ENCODE measurements around the gene SDHA.
"Not testable (repeated sequence)": the region's sequence is repeated elsewhere in the genome, so short reads cannot be mapped to it uniquely, and the experiment has no call there.

The SDHA gene

DNA sequence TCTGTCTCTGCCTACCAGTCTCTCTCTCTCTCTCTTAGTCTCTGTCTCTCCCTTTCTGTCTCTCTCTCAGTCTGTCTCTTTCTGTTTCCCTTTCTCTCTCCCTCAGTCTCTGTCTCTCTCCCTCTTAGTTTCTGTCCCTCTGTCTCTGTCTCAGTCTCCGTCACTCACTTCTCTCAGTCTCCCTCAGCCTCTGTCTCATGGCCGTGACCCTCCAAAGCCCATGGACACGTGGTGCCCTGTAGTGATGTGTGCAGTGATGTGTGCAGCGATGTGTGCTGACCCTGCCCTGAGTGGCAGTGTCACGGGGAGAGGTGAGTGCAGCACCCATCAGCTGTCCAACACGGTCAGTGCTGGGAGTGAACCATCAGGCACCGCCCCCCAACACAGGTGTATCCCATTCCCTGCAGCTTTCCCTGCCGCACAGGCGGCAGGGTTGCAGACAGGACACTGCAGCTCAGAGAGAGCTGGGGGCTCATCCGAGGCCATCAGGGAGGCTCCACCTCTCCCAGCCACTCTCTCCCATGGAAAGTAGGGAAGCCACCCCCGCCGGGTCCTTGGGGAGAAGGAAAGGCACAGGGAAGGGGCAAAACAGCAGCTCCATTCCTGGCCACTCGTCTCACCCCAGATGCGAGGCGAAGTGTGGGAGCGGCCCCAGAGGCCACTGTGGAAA, 27.6 kb upstream of the SDHA start:
- Histone ChIP-seq H3K9me3 (ENCODE audit: control insufficient read depth, insufficient read depth, low read length) (no peaks in the 10 kb centered on the region), H3K36me3 (ENCODE audit: insufficient read depth, low read length) (no peaks in the 10 kb centered on the region), H3K4me1 (ENCODE audit: insufficient read depth, low read length) (peaks cover 4% of the 10 kb centered on the region; the same call in 1 of the 2 replicates), H3K9ac (ENCODE audit: low read depth, low read length) (no peak overlapping the region)

GRCh38 chr5:191036-191948, 26.8 kb upstream of the SDHA start, which contains the start of gene LRRC14B:
LRRC14B (plus strand) TSS chr5:191495; CDS start chr5:191539, 44 bp downstream.
- H3K9ac ChIP-seq (ENCODE audit: low read depth, low read length) = no peak within 1 kb of the TSS
- H3K9me3 ChIP-seq (ENCODE audit: control insufficient read depth, insufficient read depth, low read length) = no peaks in the 10 kb centered on the region
- H3K4me1 ChIP-seq (ENCODE audit: insufficient read depth, low read length) = peaks cover 4% of the 10 kb centered on the region; the same call in 1 of the 2 replicates
- H3K36me3 ChIP-seq (ENCODE audit: insufficient read depth, low read length) = no peaks in the 10 kb centered on the region

- H3K4me1 ChIP-seq (ENCODE audit: insufficient read depth, low read length) = peaks cover 4% of the 10 kb centered on the region; the same call in 1 of the 2 replicates
Measured at GRCh38 chr5:191949-192690, 26.0 kb upstream of the SDHA start.

DNA sequence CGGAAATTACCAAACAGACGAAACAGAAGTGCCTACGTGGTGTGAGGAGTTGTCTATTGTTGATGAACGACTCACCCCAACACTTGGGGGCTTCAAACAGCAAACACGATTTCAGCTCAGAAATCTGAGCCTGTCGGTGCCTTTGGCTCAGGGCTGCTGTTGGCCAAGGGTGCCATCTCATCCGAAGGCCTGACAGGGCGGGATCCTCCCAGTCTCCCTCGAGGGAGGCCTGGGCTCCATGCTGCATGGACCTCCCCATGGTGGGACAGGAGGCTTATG, 25.5 kb upstream of the SDHA start:
- H3K4me1 ChIP-seq (ENCODE audit: insufficient read depth, low read length) = peaks cover 4% of the 10 kb centered on the region; the same call in 1 of the 2 replicates
- no peak overlapping the region for H3K9ac ChIP-seq (ENCODE audit: low read depth, low read length)
- no peaks in the 10 kb centered on the region for H3K9me3 ChIP-seq (ENCODE audit: control insufficient read depth, insufficient read depth, low read length)
- no peaks in the 10 kb centered on the region for H3K36me3 ChIP-seq (ENCODE audit: insufficient read depth, low read length)

More at GRCh38 chr5:191949-192690, 26.0 kb upstream of the SDHA start:
- no peaks in the 10 kb centered on the region for H3K9me3 ChIP-seq (ENCODE audit: control insufficient read depth, insufficient read depth, low read length)
- H3K9ac ChIP-seq (ENCODE audit: low read depth, low read length) = no peak overlapping the region
- H3K36me3 ChIP-seq (ENCODE audit: insufficient read depth, low read length) = no peaks in the 10 kb centered on the region

DNA sequence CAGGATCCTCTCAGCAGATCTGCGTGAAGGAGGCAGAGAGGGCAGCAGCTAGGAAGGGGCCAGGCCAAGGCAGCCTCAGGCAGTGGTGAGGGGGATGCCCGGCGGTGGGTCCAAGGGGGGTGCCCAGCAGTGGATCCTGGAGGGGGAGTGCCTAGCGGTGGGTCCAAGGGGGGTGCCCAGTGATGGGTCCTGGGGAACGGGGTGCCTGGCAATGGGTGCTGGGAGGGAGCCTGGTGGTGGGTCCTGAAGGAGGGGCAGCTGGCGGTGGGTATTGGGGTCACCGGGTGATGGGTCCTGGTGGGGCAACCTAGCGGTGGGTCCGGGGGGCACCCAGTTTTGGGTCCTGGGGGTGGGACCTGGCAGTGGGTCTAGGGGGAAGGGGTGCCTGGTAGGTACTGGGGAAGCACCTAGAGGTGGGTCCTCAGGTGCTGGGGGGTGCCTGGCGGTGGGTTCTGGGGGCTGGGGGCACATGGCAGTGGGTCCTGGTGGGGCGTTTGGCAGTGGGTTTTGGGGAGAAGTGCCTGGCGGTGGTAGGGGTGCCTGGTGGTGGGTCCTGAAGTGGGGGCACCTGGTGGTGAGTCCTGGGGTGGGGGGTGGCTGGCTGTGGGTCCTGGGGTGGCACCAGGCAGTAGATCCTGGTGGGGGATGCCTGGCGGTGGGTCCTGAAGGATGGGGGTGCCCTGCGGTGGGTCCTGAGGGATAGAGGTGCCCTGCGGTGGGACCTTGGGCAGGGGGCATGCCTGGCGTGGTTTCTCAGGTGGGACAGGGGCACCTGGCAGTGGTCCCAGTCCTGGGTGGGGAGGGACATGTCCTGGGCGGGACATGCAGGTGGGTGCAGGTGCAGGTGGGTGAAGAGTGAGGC, 24.9 kb upstream of the SDHA start:
- no peaks in the 10 kb centered on the region for H3K9me3 ChIP-seq (ENCODE audit: control insufficient read depth, insufficient read depth, low read length)
- H3K9ac ChIP-seq (ENCODE audit: low read depth, low read length) = no peak overlapping the region
- peaks cover 2% of the 10 kb centered on the region; the same call in 1 of the 2 replicates for H3K4me1 ChIP-seq (ENCODE audit: insufficient read depth, low read length)
- H3K36me3 ChIP-seq (ENCODE audit: insufficient read depth, low read length) = no peaks in the 10 kb centered on the region

DNA sequence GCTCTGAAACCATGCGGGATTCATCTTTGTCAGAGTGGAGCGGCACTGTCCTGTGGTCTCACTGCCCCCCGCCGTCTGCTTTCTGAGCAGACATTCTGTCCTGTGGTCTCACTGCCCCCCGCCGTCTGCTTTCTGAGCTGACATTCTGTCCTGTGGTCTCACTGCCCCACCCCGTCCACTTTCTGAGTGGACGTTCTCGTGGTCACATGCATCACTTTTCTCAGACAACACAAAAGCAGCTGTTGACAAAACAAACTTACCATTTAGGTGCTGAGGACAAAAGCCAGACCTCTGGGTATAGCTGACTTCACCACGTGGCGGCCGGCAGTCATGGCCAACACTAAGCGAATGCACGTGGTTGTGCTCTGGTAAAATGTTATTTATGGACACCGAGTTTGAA, 24.0 kb upstream of the SDHA start:
- no peaks in the 10 kb centered on the region for H3K4me1 ChIP-seq (ENCODE audit: insufficient read depth, low read length)
- no peaks in the 10 kb centered on the region for H3K36me3 ChIP-seq (ENCODE audit: insufficient read depth, low read length)
- H3K9me3 ChIP-seq (ENCODE audit: control insufficient read depth, insufficient read depth, low read length) = no peaks in the 10 kb centered on the region
- H3K9ac ChIP-seq (ENCODE audit: low read depth, low read length) = no peak overlapping the region

DNA sequence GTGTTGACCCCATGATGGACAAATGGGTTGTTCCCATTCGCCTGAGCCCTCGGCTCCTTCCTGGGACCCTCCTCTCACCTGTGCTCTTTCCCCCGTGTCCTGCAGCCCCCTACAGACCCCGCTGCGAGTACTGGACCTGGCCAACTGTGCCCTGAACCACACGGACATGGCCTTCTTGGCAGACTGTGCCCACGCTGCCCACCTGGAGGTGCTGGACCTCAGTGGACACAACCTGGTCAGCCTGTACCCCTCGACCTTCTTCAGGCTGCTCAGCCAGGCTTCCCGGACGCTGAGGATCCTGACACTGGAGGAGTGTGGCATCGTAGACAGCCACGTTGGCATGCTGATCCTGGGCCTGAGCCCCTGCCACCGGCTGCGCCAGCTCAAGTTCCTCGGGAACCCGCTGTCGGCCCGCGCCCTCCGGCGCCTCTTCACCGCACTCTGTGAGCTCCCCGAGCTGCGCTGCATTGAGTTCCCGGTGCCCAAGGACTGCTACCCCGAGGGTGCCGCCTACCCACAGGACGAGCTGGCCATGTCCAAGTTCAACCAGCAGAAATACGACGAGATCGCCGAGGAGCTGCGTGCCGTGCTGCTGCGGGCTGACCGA, 23.4 kb upstream of the SDHA start:
- Histone ChIP-seq H3K9ac (ENCODE audit: low read depth, low read length) (no peak overlapping the region), H3K9me3 (ENCODE audit: control insufficient read depth, insufficient read depth, low read length) (no peaks in the 10 kb centered on the region), H3K36me3 (ENCODE audit: insufficient read depth, low read length) (no peaks in the 10 kb centered on the region), H3K4me1 (ENCODE audit: insufficient read depth, low read length) (no peaks in the 10 kb centered on the region)

DNA sequence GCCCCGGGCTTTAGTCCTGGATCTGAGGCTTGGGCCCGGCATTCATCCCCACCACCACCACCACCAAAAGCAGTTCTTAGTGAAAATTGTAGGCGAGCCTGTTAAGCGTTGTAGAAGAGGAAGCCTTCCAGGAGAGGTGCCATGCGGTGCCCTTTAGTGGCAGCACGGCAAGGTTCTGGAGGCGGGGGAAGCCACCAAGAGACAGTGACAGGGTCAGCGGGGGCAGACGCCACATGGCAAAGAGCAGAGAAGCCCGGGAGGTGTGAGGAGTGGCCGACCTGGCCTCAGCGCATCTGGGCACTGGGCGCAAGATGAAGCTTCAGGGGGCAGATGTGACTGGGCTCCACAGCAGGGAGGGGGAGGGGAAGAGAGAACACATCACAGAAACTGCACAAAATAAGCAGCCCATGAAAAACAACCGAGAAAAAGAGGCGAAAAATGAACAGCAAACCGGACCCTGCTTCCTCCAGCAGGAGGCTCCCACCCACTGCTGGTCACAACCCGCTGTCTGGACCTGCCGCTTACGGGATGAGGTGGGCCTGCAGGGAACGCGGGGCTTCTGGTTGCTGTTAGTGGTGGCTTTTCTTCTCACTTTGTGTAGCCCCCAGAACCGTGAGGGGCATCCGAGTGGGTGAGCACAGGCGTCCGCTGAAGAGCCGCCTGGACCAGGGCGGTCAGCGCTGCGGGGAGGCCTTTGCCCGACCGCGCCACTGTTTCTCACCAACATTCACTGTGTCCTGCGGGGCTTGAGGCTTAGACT, 22.5 kb upstream of the SDHA start:
- H3K4me1 ChIP-seq (ENCODE audit: insufficient read depth, low read length) = no peaks in the 10 kb centered on the region
- H3K36me3 ChIP-seq (ENCODE audit: insufficient read depth, low read length) = no peaks in the 10 kb centered on the region
- H3K9ac ChIP-seq (ENCODE audit: low read depth, low read length) = no peak overlapping the region
- H3K9me3 ChIP-seq (ENCODE audit: control insufficient read depth, insufficient read depth, low read length) = no peaks in the 10 kb centered on the region

GRCh38 chr5:196350-196749, 21.8 kb upstream of the SDHA start:
- H3K36me3 ChIP-seq (ENCODE audit: insufficient read depth, low read length) = no peaks in the 10 kb centered on the region
- no peaks in the 10 kb centered on the region for H3K9me3 ChIP-seq (ENCODE audit: control insufficient read depth, insufficient read depth, low read length)
- H3K9ac ChIP-seq (ENCODE audit: low read depth, low read length) = no peak overlapping the region
- no peaks in the 10 kb centered on the region for H3K4me1 ChIP-seq (ENCODE audit: insufficient read depth, low read length)

- not testable (repeated sequence) for H3K36me3 ChIP-seq (ENCODE audit: insufficient read depth, low read length); H3K9ac ChIP-seq (ENCODE audit: low read depth, low read length); H3K4me1 ChIP-seq (ENCODE audit: insufficient read depth, low read length); H3K9me3 ChIP-seq (ENCODE audit: control insufficient read depth, insufficient read depth, low read length)
Measured at GRCh38 chr5:197031-197430, 21.1 kb upstream of the SDHA start.

- H3K9ac ChIP-seq (ENCODE audit: low read depth, low read length) = no peak overlapping the region
- no peaks in the 10 kb centered on the region for H3K9me3 ChIP-seq (ENCODE audit: control insufficient read depth, insufficient read depth, low read length)
- H3K4me1 ChIP-seq (ENCODE audit: insufficient read depth, low read length) = no peaks in the 10 kb centered on the region
- H3K36me3 ChIP-seq (ENCODE audit: insufficient read depth, low read length) = no peaks in the 10 kb centered on the region
Measured at GRCh38 chr5:197892-198489, 20.1 kb upstream of the SDHA start.

DNA sequence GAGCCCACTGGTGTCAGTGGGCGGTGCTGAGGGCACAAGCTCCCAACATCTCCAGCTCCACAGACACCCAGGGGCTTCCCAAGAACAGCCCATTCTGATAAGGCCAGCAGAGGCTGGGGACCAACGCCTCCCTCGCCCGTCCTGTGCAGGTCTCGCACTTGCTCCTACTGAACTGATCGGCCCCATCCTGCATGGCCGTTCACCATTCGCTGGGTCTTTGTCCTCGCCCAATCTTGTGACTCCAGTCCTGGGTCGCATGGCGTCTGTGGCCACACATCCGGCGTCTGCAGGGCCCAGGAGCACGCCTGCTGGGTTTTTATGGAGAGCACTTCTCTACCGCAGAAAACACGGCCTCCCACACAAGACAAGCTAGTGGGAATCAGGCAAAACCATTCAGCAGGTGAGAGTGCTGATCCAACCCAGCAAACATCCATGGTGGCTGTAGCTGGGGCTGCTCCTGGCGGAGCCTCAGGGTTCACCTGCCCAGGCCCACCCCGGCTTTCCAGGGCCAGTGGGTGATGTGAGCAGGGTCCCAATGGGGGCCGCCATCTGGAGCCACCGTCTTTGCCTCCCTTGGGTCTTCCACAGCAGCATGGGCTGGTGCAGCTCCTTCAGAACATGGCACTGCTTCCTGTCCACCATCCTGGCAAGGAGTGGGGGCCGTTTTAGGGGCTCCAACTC, 19.5 kb upstream of the SDHA start:
- H3K9ac ChIP-seq (ENCODE audit: low read depth, low read length) = no peak overlapping the region
- H3K4me1 ChIP-seq (ENCODE audit: insufficient read depth, low read length) = no peaks in the 10 kb centered on the region
- no peaks in the 10 kb centered on the region for H3K9me3 ChIP-seq (ENCODE audit: control insufficient read depth, insufficient read depth, low read length)
- H3K36me3 ChIP-seq (ENCODE audit: insufficient read depth, low read length) = no peaks in the 10 kb centered on the region

Measured in ES-I3 (cell line).